Iris pigment epithelial cell (primary cell): Measurements from ENCODE around the gene BCAR3.

Experiments used
- DNase-seq: peaks from one replicate; pipeline ENCODE4 v3.0.0-alpha.2; 2011; ENCODE audit warnings: low read depth

BCAR3 gene

GRCh38 chr1:93576746-93577145 is 104.9 kb downstream of the BCAR3 start:
- DNase-seq: no peak

- DNase-seq: no peak
Measured at GRCh38 chr1:93576346-93576745, 105.3 kb downstream of the BCAR3 start.

- DNase-seq: no peak
Measured at GRCh38 chr1:93575621-93576284, 105.9 kb downstream of the BCAR3 start.

- DNase-seq: no peak
Measured at GRCh38 chr1:93574991-93575390, 106.6 kb downstream of the BCAR3 start.

- no peak for DNase-seq
Measured at GRCh38 chr1:93574511-93574910, 107.1 kb downstream of the BCAR3 start.

- DNase-seq: no peak
Measured at GRCh38 chr1:93573940-93574469, 107.6 kb downstream of the BCAR3 start.

- no peak for DNase-seq
Measured at GRCh38 chr1:93571623-93572310, 109.9 kb downstream of the BCAR3 start.

GRCh38 chr1:93569489-93569888 is 112.1 kb downstream of the BCAR3 start:
- DNase-seq: no peak

- DNase-seq: peak; percentile 97
Measured at GRCh38 chr1:93567255-93567918, 114.2 kb downstream of the BCAR3 start.

- DNase-seq: no peak
Measured at GRCh38 chr1:93566227-93566626, 115.4 kb downstream of the BCAR3 start.

GRCh38 chr1:93565496-93566206 is 116.0 kb downstream of the BCAR3 start:
- peak; percentile 78 for DNase-seq

GRCh38 chr1:93559695-93560094 is 121.9 kb downstream of the BCAR3 start:
- no peak for DNase-seq

- DNase-seq: no peak
Measured at GRCh38 chr1:93559045-93559444, 122.6 kb downstream of the BCAR3 start.

- no peak for DNase-seq
Measured at GRCh38 chr1:93556291-93556690, 125.3 kb downstream of the BCAR3 start.

GRCh38 chr1:93554883-93555872 is 126.5 kb downstream of the BCAR3 start:
- no peak for DNase-seq

GRCh38 chr1:93553886-93554490 is 127.6 kb downstream of the BCAR3 start:
- DNase-seq: peak; percentile 91

- DNase-seq: peak; percentile 87
Measured at GRCh38 chr1:93552741-93553455, 128.7 kb downstream of the BCAR3 start.

- no peak for DNase-seq
Measured at GRCh38 chr1:93549811-93550210, 131.8 kb downstream of the BCAR3 start.

- no peak for DNase-seq
Measured at GRCh38 chr1:93549131-93549530, 132.5 kb downstream of the BCAR3 start.
